Measurements from ENCODE around the gene FILIP1L.

GRCh38 chr3:99848433-99848832, 265.9 kb downstream of the FILIP1L start:
- TF ChIP-seq POLR2A (IDR thresholded peaks at IDR 0.05), result no peak
- TF ChIP-seq CTCF (IDR thresholded peaks at IDR 0.05), result no peak
- no peak for TF ChIP-seq EP300 (IDR thresholded peaks at IDR 0.05)
